SK-N-SH treated with all-trans-retinoic acid at 6 μM for 48 hours (cell line): ENCODE results near the gene RNF7.

Experiments
- ATAC-seq: fragments of 200-7000 bp; cut with Tn5 transposase; 3 replicates; pipeline ENCODE4 v1.9.1; 2020; ENCODE audit warnings: mild to moderate bottlenecking, moderate library complexity
- ARNTL ChIP-seq: fragments of 450-650 bp; formaldehyde crosslinking; IDR thresholded peaks from 2 replicates; pipeline ENCODE4 v1.5.0; 2020; ENCODE audit warnings: low read depth, mild to moderate bottlenecking, moderate library complexity, borderline replicate concordance
- BACH2 ChIP-seq: fragments of 250-450 bp; sonication (Bioruptor Pico); IDR thresholded peaks from 2 replicates; pipeline ENCODE4 v1.9.0; 2021; ENCODE audit warnings: mild to moderate bottlenecking, borderline replicate concordance
- CREB5 ChIP-seq: fragments of 250-450 bp; sonication (Bioruptor Pico); IDR thresholded peaks from 2 replicates; pipeline ENCODE4 v1.5.1; 2020; ENCODE audit warnings: low read depth, mild to moderate bottlenecking, moderate library complexity
- CSDC2 ChIP-seq: fragments of 250-450 bp; sonication (Bioruptor Pico); IDR thresholded peaks from 2 replicates; pipeline ENCODE4 v1.5.0; 2020; ENCODE audit warnings: mild to moderate bottlenecking, moderate library complexity
- CSRNP3 ChIP-seq: fragments of 250-450 bp; sonication (Bioruptor Pico); IDR thresholded peaks from 2 replicates; pipeline ENCODE4 v1.5.1; 2021; ENCODE audit warnings: mild to moderate bottlenecking, moderate library complexity
- ESRRG ChIP-seq: fragments of 250-450 bp; sonication (Bioruptor Pico); IDR thresholded peaks from 2 replicates; pipeline ENCODE4 v1.6.1; 2021; ENCODE audit warnings: mild to moderate bottlenecking
- GLIS3 ChIP-seq: fragments of 250-450 bp; sonication (Bioruptor Pico); IDR thresholded peaks from 2 replicates; pipeline ENCODE4 v1.5.0; 2020; ENCODE audit warnings: mild to moderate bottlenecking, moderate library complexity
- ISL1 ChIP-seq: fragments of 250-450 bp; sonication (Bioruptor Pico); IDR thresholded peaks from 2 replicates; pipeline ENCODE4 v2.1.2; 2022; ENCODE audit warnings: mild to moderate bottlenecking, moderate library complexity
- OSR1 ChIP-seq: fragments of 250-450 bp; sonication (Bioruptor Pico); IDR thresholded peaks from 2 replicates; pipeline ENCODE4 v1.8.0; 2022; ENCODE audit warnings: moderate library complexity, mild to moderate bottlenecking, inconsistent platforms
- PATZ1 ChIP-seq: fragments of 250-450 bp; sonication (Bioruptor Pico); IDR thresholded peaks from 2 replicates; pipeline ENCODE4 v1.8.0; 2020; ENCODE audit warnings: mild to moderate bottlenecking, moderate library complexity, borderline replicate concordance
- POU6F1 ChIP-seq: fragments of 250-450 bp; sonication (Bioruptor Pico); IDR thresholded peaks from 2 replicates; pipeline ENCODE4 v1.8.0; 2021; ENCODE audit warnings: low read depth, mild to moderate bottlenecking, moderate library complexity, borderline replicate concordance
- RARB ChIP-seq: fragments of 250-450 bp; sonication (Bioruptor Pico); IDR thresholded peaks from 2 replicates; pipeline ENCODE4 v1.8.0; 2021; ENCODE audit warnings: mild to moderate bottlenecking, moderate library complexity
- SNAI2 ChIP-seq: fragments of 250-450 bp; sonication (Bioruptor Pico); IDR thresholded peaks from 2 replicates; pipeline ENCODE4 v1.5.0; 2020; ENCODE audit warnings: mild to moderate bottlenecking, moderate library complexity
- TCF4 ChIP-seq: fragments of 250-450 bp; sonication (Bioruptor Pico); IDR thresholded peaks from 2 replicates; pipeline ENCODE4 v1.8.0; 2021; ENCODE audit warnings: mild to moderate bottlenecking, moderate library complexity, borderline replicate concordance
- TOX ChIP-seq: fragments of 250-450 bp; sonication (Bioruptor Pico); IDR thresholded peaks from 2 replicates; pipeline ENCODE4 v1.8.0; 2021; ENCODE audit warnings: mild to moderate bottlenecking, moderate library complexity, borderline replicate concordance
- ZC3H10 ChIP-seq: fragments of 250-450 bp; sonication (Bioruptor Pico); IDR thresholded peaks from 2 replicates; pipeline ENCODE4 v1.5.1; 2021; ENCODE audit warnings: mild to moderate bottlenecking, moderate library complexity
- ZFP3 ChIP-seq: fragments of 250-450 bp; sonication (Bioruptor Pico); IDR thresholded peaks from 2 replicates; pipeline ENCODE4 v1.5.0; 2020; ENCODE audit warnings: mild to moderate bottlenecking, moderate library complexity
- ZFP30 ChIP-seq: fragments of 450-650 bp; formaldehyde crosslinking; IDR thresholded peaks from 2 replicates; pipeline ENCODE4 v1.5.0; 2022; ENCODE audit warnings: mild to moderate bottlenecking, moderate library complexity
- ZNF565 ChIP-seq: fragments of 450-650 bp; formaldehyde crosslinking; conservative IDR thresholded peaks from 2 replicates; pipeline ENCODE4 v1.5.0; 2020; ENCODE audit warnings: low read depth, mild to moderate bottlenecking, moderate library complexity
- ZNF8 ChIP-seq: fragments of 450-650 bp; formaldehyde crosslinking; IDR thresholded peaks from 2 replicates; pipeline ENCODE4 v1.5.0; 2020; ENCODE audit warnings: mild to moderate bottlenecking, moderate library complexity

Gene RNF7

GRCh38 chr3:141714671-141715070 lies 23.4 kb upstream of the RNF7 start:
- no peak for TF ChIP-seq CREB5
- TF ChIP-seq PATZ1 (CRISPR knock-in tag), result no peak
- TF ChIP-seq ESRRG (CRISPR knock-in tag), result no peak
- TF ChIP-seq POU6F1 (CRISPR knock-in tag), result no peak
- TF ChIP-seq OSR1, result no peak
- TF ChIP-seq TOX (CRISPR knock-in tag), result no peak
- no peak for TF ChIP-seq ZNF8 (CRISPR knock-in tag)
- no peak for TF ChIP-seq BACH2 (CRISPR knock-in tag)
- TF ChIP-seq ZFP3 (CRISPR knock-in tag), result no peak
- no peak for TF ChIP-seq GLIS3 (CRISPR knock-in tag)
- no peak for TF ChIP-seq ZNF565 (CRISPR knock-in tag)
- TF ChIP-seq CSRNP3 (CRISPR knock-in tag), result no peak
- TF ChIP-seq ARNTL (CRISPR knock-in tag), result no peak
- ATAC-seq, result no peak

- ATAC-seq, result no peak
- no peak for TF ChIP-seq ZFP30 (CRISPR knock-in tag)
- no peak for TF ChIP-seq CSDC2 (CRISPR knock-in tag)
- no peak for TF ChIP-seq OSR1
- no peak for TF ChIP-seq BACH2 (CRISPR knock-in tag)
- TF ChIP-seq TCF4 (CRISPR knock-in tag), result no peak
- TF ChIP-seq ISL1, result no peak
- TF ChIP-seq SNAI2 (CRISPR knock-in tag), result no peak
- no peak for TF ChIP-seq GLIS3 (CRISPR knock-in tag)
- TF ChIP-seq ESRRG (CRISPR knock-in tag), result no peak
- TF ChIP-seq PATZ1 (CRISPR knock-in tag), result no peak
- no peak for TF ChIP-seq ARNTL (CRISPR knock-in tag)
- TF ChIP-seq ZNF565 (CRISPR knock-in tag), result no peak
- no peak for TF ChIP-seq CREB5
- no peak for TF ChIP-seq POU6F1 (CRISPR knock-in tag)
- TF ChIP-seq TOX (CRISPR knock-in tag), result no peak
- TF ChIP-seq ZC3H10 (CRISPR knock-in tag), result no peak
- no peak for TF ChIP-seq CSRNP3 (CRISPR knock-in tag)
- no peak for TF ChIP-seq RARB (CRISPR knock-in tag)
- TF ChIP-seq, all 23 proteins: peak for 0
These were observed 16.0 kb upstream of the RNF7 start for GRCh38 chr3:141722081-141722480.
